ENCODE measurements around the gene PGAM2. TPM values are rescaled to one million over a fixed set of nuclear protein-coding genes. Genes with fewer than 3 reads are reported as not detected.

The PGAM2 gene
- total RNA-seq, 2 experiments from 2014 or later, result 0.49 TPM; not detected in 1

DNA sequence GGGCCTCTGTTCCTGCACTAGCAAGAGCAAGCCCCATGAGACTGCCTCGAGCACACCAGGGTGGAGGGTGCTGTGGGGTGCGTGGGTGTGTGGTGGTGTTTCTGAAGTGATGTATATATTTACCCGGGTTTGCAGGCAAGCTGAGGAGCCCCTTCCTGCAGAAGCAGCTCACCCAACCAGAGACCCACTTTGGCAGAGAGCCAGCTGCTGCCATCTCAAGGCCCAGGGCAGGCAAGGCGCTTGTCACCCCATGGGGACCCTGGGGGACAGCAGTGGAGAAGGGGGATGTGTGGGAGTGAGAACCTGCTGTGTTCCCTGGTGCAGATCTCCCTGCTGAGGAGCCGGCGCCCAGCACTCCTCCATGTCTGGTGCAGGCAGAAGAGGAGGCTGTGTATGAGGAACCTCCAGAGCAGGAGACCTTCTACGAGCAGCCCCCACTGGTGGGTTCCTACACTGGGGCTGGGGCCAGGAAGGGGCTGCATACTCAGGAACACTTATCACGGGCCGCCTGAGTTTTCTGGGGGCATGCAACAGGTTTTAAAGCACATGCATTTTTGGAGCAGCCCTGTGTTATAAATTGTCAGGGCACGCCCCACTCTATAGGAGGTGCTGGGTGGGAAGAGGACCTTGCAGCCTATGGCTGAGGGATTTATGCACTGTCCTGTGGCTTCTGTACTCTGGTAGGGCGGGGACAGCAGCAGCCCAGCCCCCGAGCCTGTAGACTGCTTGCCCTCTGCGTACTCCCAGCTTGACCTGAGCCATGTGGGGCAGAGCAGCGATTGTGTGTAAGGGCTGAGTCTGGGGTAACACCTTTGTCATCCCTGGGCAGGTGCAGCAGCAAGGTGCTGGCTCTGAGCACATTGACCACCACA is 5.9 kb downstream of the PGAM2 start:
- DNase-seq, result peak; percentile 67
- Mint-ChIP-seq H3K36me3 (ENCODE audit: low read depth) (peaks cover 40% of the 10 kb centered on the region), H3K27me3 (no peaks in the 10 kb centered on the region), H3K9me3 (no peaks in the 10 kb centered on the region), H3K4me1 (ENCODE audit: low read depth) (peaks cover 28% of the 10 kb centered on the region), H3K27ac (peak overlapping the region; percentile 86), H3K4me3 (no peak overlapping the region)
- intact Hi-C loops (cut with micrococcal nuclease), result no loop called here
- POLR2A ChIA-PET, result interaction anchor here (0.9 to 5.5 kb wide), 3 partner anchors 8 to 39 kb away, joined by 4 to 29 read pairs (median 4); no protein-coding TSS in a partner anchor
- peak; percentile 80 for ATAC-seq
- CTCF ChIA-PET, result no interaction called here
- TF ChIP-seq, protein P1, sequence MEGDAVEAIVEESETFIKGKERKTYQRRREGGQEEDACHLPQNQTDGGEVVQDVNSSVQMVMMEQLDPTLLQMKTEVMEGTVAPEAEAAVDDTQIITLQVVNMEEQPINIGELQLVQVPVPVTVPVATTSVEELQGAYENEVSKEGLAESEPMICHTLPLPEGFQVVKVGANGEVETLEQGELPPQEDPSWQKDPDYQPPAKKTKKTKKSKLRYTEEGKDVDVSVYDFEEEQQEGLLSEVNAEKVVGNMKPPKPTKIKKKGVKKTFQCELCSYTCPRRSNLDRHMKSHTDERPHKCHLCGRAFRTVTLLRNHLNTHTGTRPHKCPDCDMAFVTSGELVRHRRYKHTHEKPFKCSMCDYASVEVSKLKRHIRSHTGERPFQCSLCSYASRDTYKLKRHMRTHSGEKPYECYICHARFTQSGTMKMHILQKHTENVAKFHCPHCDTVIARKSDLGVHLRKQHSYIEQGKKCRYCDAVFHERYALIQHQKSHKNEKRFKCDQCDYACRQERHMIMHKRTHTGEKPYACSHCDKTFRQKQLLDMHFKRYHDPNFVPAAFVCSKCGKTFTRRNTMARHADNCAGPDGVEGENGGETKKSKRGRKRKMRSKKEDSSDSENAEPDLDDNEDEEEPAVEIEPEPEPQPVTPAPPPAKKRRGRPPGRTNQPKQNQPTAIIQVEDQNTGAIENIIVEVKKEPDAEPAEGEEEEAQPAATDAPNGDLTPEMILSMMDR (IDR thresholded peaks at IDR 0.05), result no peak

GRCh38 chr7:44058759-44059218 is 6.6 kb downstream of the PGAM2 start:
- DNase-seq (no peak), ATAC-seq (peak; percentile 10)
- no peaks in the 10 kb centered on the region for H3K9me3 Mint-ChIP-seq
- peak overlapping the region; percentile 86 for H3K27ac Mint-ChIP-seq
- H3K27me3 Mint-ChIP-seq, result no peaks in the 10 kb centered on the region
- H3K36me3 Mint-ChIP-seq (ENCODE audit: low read depth), result peaks cover 42% of the 10 kb centered on the region
- ChIA-PET CTCF (interaction anchor here (0.6 kb wide), 1 partner anchor 165 kb away, joined by 3 read pairs; no protein-coding TSS in a partner anchor), POLR2A (interaction anchor here (0.9 to 5.5 kb wide), 4 partner anchors 9 to 39 kb away, joined by 4 to 29 read pairs (median 4); no protein-coding TSS in a partner anchor)
- H3K4me1 Mint-ChIP-seq (ENCODE audit: low read depth), result peaks cover 28% of the 10 kb centered on the region
- no peak overlapping the region for H3K4me3 Mint-ChIP-seq
- intact Hi-C loops (cut with micrococcal nuclease), result no loop called here
- TF ChIP-seq, protein P1 (IDR thresholded peaks at IDR 0.05), result no peak

GRCh38 chr7:44057849-44058758 is 7.3 kb downstream of the PGAM2 start:
- ATAC-seq (no peak), DNase-seq (peak; percentile 1)
- ChIA-PET POLR2A (interaction anchor here (0.9 to 5.5 kb wide), 4 partner anchors 9 to 38 kb away, joined by 4 to 29 read pairs (median 6); no protein-coding TSS in a partner anchor), CTCF (interaction anchor here (0.6 kb wide), 1 partner anchor 164 kb away, joined by 3 read pairs; no protein-coding TSS in a partner anchor)
- Mint-ChIP-seq H3K36me3 (ENCODE audit: low read depth) (peaks cover 43% of the 10 kb centered on the region), H3K4me3 (no peak overlapping the region), H3K4me1 (ENCODE audit: low read depth) (peaks cover 28% of the 10 kb centered on the region), H3K9me3 (no peaks in the 10 kb centered on the region), H3K27me3 (no peaks in the 10 kb centered on the region), H3K27ac (peak overlapping the region; percentile 86)
- intact Hi-C loops (cut with micrococcal nuclease), result no loop called here
- TF ChIP-seq, protein P1 (IDR thresholded peaks at IDR 0.05), result no peak

GRCh38 chr7:44057181-44057848 is 8.1 kb downstream of the PGAM2 start:
- Mint-ChIP-seq H3K9me3 (no peaks in the 10 kb centered on the region), H3K4me1 (ENCODE audit: low read depth) (peaks cover 33% of the 10 kb centered on the region), H3K27ac (peak overlapping the region; percentile 68), H3K4me3 (no peak overlapping the region), H3K36me3 (ENCODE audit: low read depth) (peaks cover 48% of the 10 kb centered on the region), H3K27me3 (no peaks in the 10 kb centered on the region)
- intact Hi-C loops (cut with micrococcal nuclease), result no loop called here
- ChIA-PET CTCF (no interaction called here), POLR2A (interaction anchor here (2.3 to 5.5 kb wide), 2 partner anchors 10 kb away, joined by 9 to 29 read pairs; no protein-coding TSS in a partner anchor)
- TF ChIP-seq, protein P1 (IDR thresholded peaks at IDR 0.05), result no peak
- ATAC-seq, result no peak
- no peak for DNase-seq
